Measurements from ENCODE around the gene ANO6. TPM values are rescaled to one million over a fixed set of nuclear protein-coding genes. Genes with fewer than 3 reads are reported as not detected.

The ANO6 gene
- total and polyA plus RNA-seq, 4 donors: 18.6 to 52.3 (median 29.1) TPM

DNA sequence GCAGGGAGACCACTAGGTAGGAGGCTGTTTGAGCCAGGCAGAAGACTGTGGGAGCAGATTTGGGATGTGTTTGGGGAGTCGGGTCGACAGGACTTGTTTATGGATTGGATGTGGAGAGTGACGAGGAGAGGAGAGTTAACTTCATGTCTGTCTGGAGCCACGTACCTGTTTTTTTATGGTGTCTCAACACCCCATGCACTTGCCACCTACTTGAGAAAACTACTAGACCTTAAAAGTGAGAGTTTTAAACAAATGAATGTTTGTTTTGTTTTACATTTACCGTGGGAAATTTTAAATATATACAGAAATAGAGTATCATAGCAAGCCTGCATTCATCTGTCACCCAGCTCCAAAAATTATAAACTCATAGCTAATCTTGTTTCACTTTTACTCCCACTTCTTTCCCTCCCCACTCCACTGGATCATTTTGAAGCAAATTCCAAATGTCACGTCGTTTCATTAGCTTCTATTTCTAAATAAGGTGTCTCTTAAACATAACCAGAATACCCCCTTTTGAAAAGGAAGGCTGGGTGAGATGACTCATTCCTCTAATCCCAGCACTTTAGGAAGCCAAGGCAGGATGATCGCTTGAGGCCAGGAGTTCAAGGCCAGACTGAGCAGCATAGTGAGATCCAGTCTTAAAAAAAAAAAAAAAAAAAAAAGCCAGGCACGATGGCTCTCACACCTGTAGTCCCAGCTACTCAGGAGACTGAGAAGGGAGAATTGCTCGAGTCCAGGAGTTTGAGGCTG is 136.2 kb downstream of the ANO6 start:
- WGBS: 94% methylated on average over 10 of the region's 10 CpGs
- no peak overlapping the region for H3K9ac ChIP-seq (ENCODE audit: low read depth in 1 of 2, low read length in 2 of 2)
- H3K4me3 ChIP-seq (ENCODE audit: low read depth in 1 of 3, low read length in 3 of 3): no peak overlapping the region
- H3K27ac ChIP-seq (ENCODE audit: low read depth in 1 of 2, low read length in 2 of 2): no peak overlapping the region
- DNase-seq (ENCODE audit: low spot score): no peak
- no peaks in the 10 kb centered on the region for H3K9me3 ChIP-seq (ENCODE audit: control insufficient read depth in 4 of 4, low read length in 3 of 4)
- TF ChIP-seq NR2F2 (IDR thresholded peaks at IDR 0.05) (no peak), HNF4A (conservative IDR thresholded peaks at IDR 0.05) (no peak), RAD21 (IDR thresholded peaks at IDR 0.05) (no peak), TAF1 (conservative IDR thresholded peaks at IDR 0.05) (no peak)
- peaks cover 0 to 26% (median 17%) of the 10 kb centered on the region in 4 donors for H3K36me3 ChIP-seq (ENCODE audit: control insufficient read depth in 4 of 4, insufficient read depth in 3 of 4, low read depth in 1 of 4, low read length in 3 of 4)
- H3K27me3 ChIP-seq (ENCODE audit: control insufficient read depth in 4 of 4, insufficient read depth in 4 of 4, low read length in 3 of 4): no peaks in the 10 kb centered on the region
- peaks cover 2 to 9% (median 4%) of the 10 kb centered on the region in 4 donors for H3K4me1 ChIP-seq (ENCODE audit: control insufficient read depth in 4 of 4, insufficient read depth in 4 of 4, low read length in 3 of 4)

DNA sequence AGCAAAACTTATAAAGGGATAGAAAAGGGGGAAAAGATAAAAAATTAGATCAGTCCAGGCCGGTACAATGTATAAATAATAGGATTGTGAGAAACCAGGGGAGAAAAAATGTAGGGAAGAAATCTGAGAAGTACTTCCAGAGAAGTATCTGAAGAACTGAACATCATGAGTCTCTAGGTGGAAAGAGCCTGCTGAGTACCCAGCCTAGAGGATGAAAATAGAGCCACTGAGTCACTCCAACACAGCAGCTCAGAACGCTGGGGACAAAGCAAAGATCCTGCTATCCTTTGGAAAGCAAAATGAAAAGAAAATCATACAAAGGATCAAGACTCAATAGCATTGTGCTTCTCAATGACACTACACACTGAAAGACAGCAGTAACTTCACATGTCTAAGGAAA is 138.0 kb downstream of the ANO6 start:
- TF ChIP-seq EGR1 (IDR thresholded peaks at IDR 0.05; ENCODE audit: low read depth in 2 of 2) (no peak), JUND (IDR thresholded peaks at IDR 0.05) (no peak), HNF4G (IDR thresholded peaks at IDR 0.05) (no peak), FOXA2 (IDR thresholded peaks at IDR 0.05) (no peak), RXRA (IDR thresholded peaks at IDR 0.05) (no peak), RAD21 (IDR thresholded peaks at IDR 0.05) (no peak), GABPA (IDR thresholded peaks at IDR 0.05 in 1 of 2, conservative IDR thresholded peaks at IDR 0.05 in 1 of 2) (no peak), NR2F2 (IDR thresholded peaks at IDR 0.05) (no peak), SP1 (IDR thresholded peaks at IDR 0.05) (no peak), HNF4A (conservative IDR thresholded peaks at IDR 0.05) (no peak), YY1 (IDR thresholded peaks at IDR 0.05) (no peak), FOXA1 (IDR thresholded peaks at IDR 0.05) (no peak)
- TF ChIP-seq, protein P1, sequence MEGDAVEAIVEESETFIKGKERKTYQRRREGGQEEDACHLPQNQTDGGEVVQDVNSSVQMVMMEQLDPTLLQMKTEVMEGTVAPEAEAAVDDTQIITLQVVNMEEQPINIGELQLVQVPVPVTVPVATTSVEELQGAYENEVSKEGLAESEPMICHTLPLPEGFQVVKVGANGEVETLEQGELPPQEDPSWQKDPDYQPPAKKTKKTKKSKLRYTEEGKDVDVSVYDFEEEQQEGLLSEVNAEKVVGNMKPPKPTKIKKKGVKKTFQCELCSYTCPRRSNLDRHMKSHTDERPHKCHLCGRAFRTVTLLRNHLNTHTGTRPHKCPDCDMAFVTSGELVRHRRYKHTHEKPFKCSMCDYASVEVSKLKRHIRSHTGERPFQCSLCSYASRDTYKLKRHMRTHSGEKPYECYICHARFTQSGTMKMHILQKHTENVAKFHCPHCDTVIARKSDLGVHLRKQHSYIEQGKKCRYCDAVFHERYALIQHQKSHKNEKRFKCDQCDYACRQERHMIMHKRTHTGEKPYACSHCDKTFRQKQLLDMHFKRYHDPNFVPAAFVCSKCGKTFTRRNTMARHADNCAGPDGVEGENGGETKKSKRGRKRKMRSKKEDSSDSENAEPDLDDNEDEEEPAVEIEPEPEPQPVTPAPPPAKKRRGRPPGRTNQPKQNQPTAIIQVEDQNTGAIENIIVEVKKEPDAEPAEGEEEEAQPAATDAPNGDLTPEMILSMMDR (IDR thresholded peaks at IDR 0.05; ENCODE audit: low read depth, low read length, missing input control): no peak
- TF ChIP-seq, protein P2, sequence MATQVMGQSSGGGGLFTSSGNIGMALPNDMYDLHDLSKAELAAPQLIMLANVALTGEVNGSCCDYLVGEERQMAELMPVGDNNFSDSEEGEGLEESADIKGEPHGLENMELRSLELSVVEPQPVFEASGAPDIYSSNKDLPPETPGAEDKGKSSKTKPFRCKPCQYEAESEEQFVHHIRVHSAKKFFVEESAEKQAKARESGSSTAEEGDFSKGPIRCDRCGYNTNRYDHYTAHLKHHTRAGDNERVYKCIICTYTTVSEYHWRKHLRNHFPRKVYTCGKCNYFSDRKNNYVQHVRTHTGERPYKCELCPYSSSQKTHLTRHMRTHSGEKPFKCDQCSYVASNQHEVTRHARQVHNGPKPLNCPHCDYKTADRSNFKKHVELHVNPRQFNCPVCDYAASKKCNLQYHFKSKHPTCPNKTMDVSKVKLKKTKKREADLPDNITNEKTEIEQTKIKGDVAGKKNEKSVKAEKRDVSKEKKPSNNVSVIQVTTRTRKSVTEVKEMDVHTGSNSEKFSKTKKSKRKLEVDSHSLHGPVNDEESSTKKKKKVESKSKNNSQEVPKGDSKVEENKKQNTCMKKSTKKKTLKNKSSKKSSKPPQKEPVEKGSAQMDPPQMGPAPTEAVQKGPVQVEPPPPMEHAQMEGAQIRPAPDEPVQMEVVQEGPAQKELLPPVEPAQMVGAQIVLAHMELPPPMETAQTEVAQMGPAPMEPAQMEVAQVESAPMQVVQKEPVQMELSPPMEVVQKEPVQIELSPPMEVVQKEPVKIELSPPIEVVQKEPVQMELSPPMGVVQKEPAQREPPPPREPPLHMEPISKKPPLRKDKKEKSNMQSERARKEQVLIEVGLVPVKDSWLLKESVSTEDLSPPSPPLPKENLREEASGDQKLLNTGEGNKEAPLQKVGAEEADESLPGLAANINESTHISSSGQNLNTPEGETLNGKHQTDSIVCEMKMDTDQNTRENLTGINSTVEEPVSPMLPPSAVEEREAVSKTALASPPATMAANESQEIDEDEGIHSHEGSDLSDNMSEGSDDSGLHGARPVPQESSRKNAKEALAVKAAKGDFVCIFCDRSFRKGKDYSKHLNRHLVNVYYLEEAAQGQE (IDR thresholded peaks at IDR 0.05): no peak
- TF ChIP-seq, protein P3, sequence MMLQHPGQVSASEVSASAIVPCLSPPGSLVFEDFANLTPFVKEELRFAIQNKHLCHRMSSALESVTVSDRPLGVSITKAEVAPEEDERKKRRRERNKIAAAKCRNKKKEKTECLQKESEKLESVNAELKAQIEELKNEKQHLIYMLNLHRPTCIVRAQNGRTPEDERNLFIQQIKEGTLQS (IDR thresholded peaks at IDR 0.05): no peak
- TF ChIP-seq, protein P4, sequence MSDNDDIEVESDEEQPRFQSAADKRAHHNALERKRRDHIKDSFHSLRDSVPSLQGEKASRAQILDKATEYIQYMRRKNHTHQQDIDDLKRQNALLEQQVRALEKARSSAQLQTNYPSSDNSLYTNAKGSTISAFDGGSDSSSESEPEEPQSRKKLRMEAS (IDR thresholded peaks at IDR 0.05): no peak
- TF ChIP-seq, protein P5, sequence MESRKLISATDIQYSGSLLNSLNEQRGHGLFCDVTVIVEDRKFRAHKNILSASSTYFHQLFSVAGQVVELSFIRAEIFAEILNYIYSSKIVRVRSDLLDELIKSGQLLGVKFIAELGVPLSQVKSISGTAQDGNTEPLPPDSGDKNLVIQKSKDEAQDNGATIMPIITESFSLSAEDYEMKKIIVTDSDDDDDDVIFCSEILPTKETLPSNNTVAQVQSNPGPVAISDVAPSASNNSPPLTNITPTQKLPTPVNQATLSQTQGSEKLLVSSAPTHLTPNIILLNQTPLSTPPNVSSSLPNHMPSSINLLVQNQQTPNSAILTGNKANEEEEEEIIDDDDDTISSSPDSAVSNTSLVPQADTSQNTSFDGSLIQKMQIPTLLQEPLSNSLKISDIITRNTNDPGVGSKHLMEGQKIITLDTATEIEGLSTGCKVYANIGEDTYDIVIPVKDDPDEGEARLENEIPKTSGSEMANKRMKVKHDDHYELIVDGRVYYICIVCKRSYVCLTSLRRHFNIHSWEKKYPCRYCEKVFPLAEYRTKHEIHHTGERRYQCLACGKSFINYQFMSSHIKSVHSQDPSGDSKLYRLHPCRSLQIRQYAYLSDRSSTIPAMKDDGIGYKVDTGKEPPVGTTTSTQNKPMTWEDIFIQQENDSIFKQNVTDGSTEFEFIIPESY (IDR thresholded peaks at IDR 0.05): no peak
- DNase-seq (ENCODE audit: low spot score): no peak
- WGBS: 89% methylated on average over 2 of the region's 2 CpGs
- Histone ChIP-seq H3K9ac (ENCODE audit: low read depth in 1 of 2, low read length in 2 of 2) (no peak overlapping the region), H3K36me3 (ENCODE audit: control insufficient read depth in 4 of 4, insufficient read depth in 3 of 4, low read depth in 1 of 4, low read length in 3 of 4) (peaks cover 2 to 17% (median 10%) of the 10 kb centered on the region in 4 donors), H3K27ac (ENCODE audit: low read depth in 1 of 2, low read length in 2 of 2) (no peak overlapping the region), H3K4me3 (ENCODE audit: low read depth in 1 of 3, low read length in 3 of 3) (no peak overlapping the region), H3K4me1 (ENCODE audit: control insufficient read depth in 4 of 4, insufficient read depth in 4 of 4, low read length in 3 of 4) (peaks cover 2 to 15% (median 11%) of the 10 kb centered on the region in 4 donors), H3K27me3 (ENCODE audit: control insufficient read depth in 4 of 4, insufficient read depth in 4 of 4, low read length in 3 of 4) (no peaks in the 10 kb centered on the region), H3K9me3 (ENCODE audit: control insufficient read depth in 4 of 4, low read length in 3 of 4) (no peaks in the 10 kb centered on the region)

Data from liver (tissue), 9 donors.